ENCODE results near the gene RHPN2.
"Not testable (repeated sequence)": the region's sequence is repeated elsewhere in the genome, so short reads cannot be mapped to it uniquely, and the experiment has no call there.

- not testable (repeated sequence) for TF ChIP-seq CTCF (conservative IDR thresholded peaks at IDR 0.05; ENCODE audit: low read depth in 2 of 2); POLR2AphosphoS5 (IDR thresholded peaks at IDR 0.05; ENCODE audit: low read depth); EZH2 (IDR thresholded peaks at IDR 0.05; ENCODE audit: low read depth, unreplicated experiment)
Measured at GRCh38 chr19:33037168-33038025, 27.3 kb downstream of the RHPN2 start.
